H1 (cell line): ENCODE measurements around the gene SPATA13. TPM values are rescaled to one million over a fixed set of nuclear protein-coding genes. Genes with fewer than 3 reads are reported as not detected.

Experiments
- CTCF ChIA-PET: fragments of 300-600 bp; sonication (Branson Sonifier 250); formaldehyde crosslinking; loops from one replicate; lab custom pipeline; 2021; ENCODE audit not compliant: partially characterized antibody; lab: Charles Lee
- POLR2A ChIA-PET: fragments of 300-600 bp; sonication (Branson Sonifier 250); formaldehyde crosslinking; loops from one replicate; lab custom pipeline; 2021; ENCODE audit warnings: inconsistent platforms; ENCODE audit not compliant: partially characterized antibody; lab: Charles Lee
- DNase-seq, 2 experiments: peaks; one replicate each; pipeline versions ENCODE4 v3.0.0 to v3.0.0-alpha.2; 2010 to 2022; ENCODE audit warnings: low spot score in 2 of 2, low read depth in 1 of 2, mixed read lengths in 1 of 2
- FAIRE-seq: peaks from 2 replicates; lab custom pipeline; 2011; peaks lifted over from hg19 to GRCh38; lab: Jason Lieb, UNC
- H2AFZ ChIP-seq: 2 replicates; pipeline ENCODE4 v1.8.1; 2012; ENCODE audit warnings: low read length, inconsistent platforms
- H2AK5ac ChIP-seq: 2 replicates; pipeline ENCODE4 v1.6.1; 2013; ENCODE audit warnings: low read depth, low read length
- H2BK120ac ChIP-seq: replicated peaks from 2 replicates; pipeline ENCODE3; 2013; ENCODE audit warnings: low read depth, low read length, inconsistent platforms
- H2BK12ac ChIP-seq: 2 replicates; pipeline ENCODE4 v1.6.1; 2013; ENCODE audit warnings: low read depth, low read length
- H2BK15ac ChIP-seq: 2 replicates; pipeline ENCODE4 v1.6.1; 2013; ENCODE audit warnings: low read length
- H2BK20ac ChIP-seq: 2 replicates; pipeline ENCODE4 v1.6.1; 2013; ENCODE audit warnings: low read length
- H2BK5ac ChIP-seq: 2 replicates; pipeline ENCODE4 v1.6.1; 2013; ENCODE audit warnings: low read depth, low read length
- H3K14ac ChIP-seq: 2 replicates; pipeline ENCODE4 v1.6.1; 2013; ENCODE audit warnings: inconsistent platforms; ENCODE audit not compliant: insufficient read length
- H3K18ac ChIP-seq: 2 replicates; pipeline ENCODE4 v1.6.1; 2013; ENCODE audit warnings: low read length; ENCODE audit errors: extremely low read depth
- H3K23ac ChIP-seq: 2 replicates; pipeline ENCODE4 v1.6.1; 2013; ENCODE audit warnings: inconsistent platforms; ENCODE audit not compliant: insufficient read length
- H3K23me2 ChIP-seq: 2 replicates; pipeline ENCODE4 v1.6.1; 2013; ENCODE audit warnings: low read depth, low read length
- H3K27ac ChIP-seq: 2 replicates; pipeline ENCODE4 v1.6.1; 2011; ENCODE audit warnings: low read depth, low read length, inconsistent platforms
- H3K27me3 ChIP-seq, 4 experiments: replicated peaks in 1 of 4; 1 replicate in 1 of 4; 2 replicates in 3 of 4; pipeline versions ENCODE4 v1.6.1 to v1.8.1; 2011 to 2013; ENCODE audit warnings: low read length in 3 of 4, mild to moderate bottlenecking in 3 of 4, inconsistent platforms in 2 of 4, mixed read lengths in 2 of 4, moderate library complexity in 1 of 4; ENCODE audit not compliant: control insufficient read depth in 3 of 4, insufficient read depth in 3 of 4; ENCODE audit errors: extremely low read depth in 1 of 4
- H3K36me3 ChIP-seq, 4 experiments: 2 replicates each; pipeline versions ENCODE4 v1.6.1 to v1.8.1; 2011 to 2013; ENCODE audit warnings: mild to moderate bottlenecking in 4 of 4, low read length in 3 of 4, moderate library complexity in 2 of 4, control low read depth in 1 of 4, inconsistent platforms in 1 of 4; ENCODE audit not compliant: insufficient read depth in 4 of 4, control insufficient read depth in 2 of 4
- H3K4ac ChIP-seq: replicated peaks from 2 replicates; pipeline ENCODE3; 2013; ENCODE audit warnings: low read length, low read depth, mixed read lengths, inconsistent platforms; ENCODE audit not compliant: insufficient read length
- H3K4me1 ChIP-seq, 4 experiments: replicated peaks in 1 of 4; 1 replicate in 1 of 4; 2 replicates in 3 of 4; pipeline versions ENCODE4 v1.6.1 to v1.8.1; 2011 to 2013; ENCODE audit warnings: low read length in 3 of 4, inconsistent platforms in 2 of 4, mixed read lengths in 1 of 4; ENCODE audit not compliant: insufficient read depth in 4 of 4, control insufficient read depth in 3 of 4
- H3K4me2 ChIP-seq, 2 experiments: 2 replicates each; pipeline versions ENCODE4 v1.6.1 to v1.8.1; 2011 to 2013; ENCODE audit warnings: low read depth in 2 of 2, low read length in 2 of 2, control low read depth in 1 of 2, inconsistent platforms in 1 of 2, mild to moderate bottlenecking in 1 of 2; ENCODE audit not compliant: insufficient read depth in 1 of 2
- H3K4me3 ChIP-seq, 4 experiments: fragments of 200-600, 300-600 bp in 1 of 4; sonication (generic), shearing (Covaris generic), sonication (Bioruptor Twin) in 1 of 4; 2 replicates each; pipeline versions ENCODE4 v1.5.1 to v1.8.1; 2011 to 2016; ENCODE audit warnings: low read length in 4 of 4, low read depth in 3 of 4, control low read depth in 2 of 4, inconsistent platforms in 2 of 4, mild to moderate bottlenecking in 2 of 4, mixed read lengths in 1 of 4, moderate library complexity in 1 of 4; ENCODE audit not compliant: insufficient read depth in 2 of 4; ENCODE audit errors: extremely low read depth in 1 of 4
- H3K56ac ChIP-seq: replicated peaks from 2 replicates; pipeline ENCODE3; 2013; ENCODE audit warnings: low read depth, mild to moderate bottlenecking, mixed read lengths, low read length, inconsistent platforms; ENCODE audit not compliant: insufficient read length
- H3K79me1 ChIP-seq: 2 replicates; pipeline ENCODE4 v1.6.1; 2013; ENCODE audit warnings: low read depth, low read length, control low read depth
- H3K79me2 ChIP-seq, 2 experiments: 2 replicates each; pipeline versions ENCODE4 v1.6.1 to v1.8.1; 2012 to 2013; ENCODE audit warnings: low read length in 2 of 2, mild to moderate bottlenecking in 2 of 2, inconsistent platforms in 1 of 2; ENCODE audit not compliant: insufficient read depth in 2 of 2, control insufficient read depth in 1 of 2
- H3K9ac ChIP-seq, 4 experiments: replicated peaks in 1 of 4; 1 replicate in 1 of 4; 2 replicates in 3 of 4; pipeline versions ENCODE4 v1.6.1 to v1.8.1; 2011 to 2013; ENCODE audit warnings: low read depth in 3 of 4, low read length in 3 of 4, control low read depth in 2 of 4, mild to moderate bottlenecking in 2 of 4, moderate library complexity in 2 of 4, inconsistent platforms in 1 of 4; ENCODE audit errors: extremely low read depth in 1 of 4
- H3K9me3 ChIP-seq, 2 experiments: 2 replicates each; pipeline versions ENCODE4 v1.6.1 to v1.8.1; 2012 to 2013; ENCODE audit warnings: mild to moderate bottlenecking in 2 of 2, moderate library complexity in 2 of 2, control low read depth in 1 of 2, inconsistent platforms in 1 of 2, low read depth in 1 of 2, low read length in 1 of 2, mixed read lengths in 1 of 2; ENCODE audit not compliant: insufficient read depth in 2 of 2
- H4K20me1 ChIP-seq, 2 experiments: replicated peaks in 1 of 2; 2 replicates each; pipeline versions ENCODE3 to v1.8.1; 2011 to 2013; ENCODE audit warnings: inconsistent platforms in 2 of 2, low read length in 2 of 2, mild to moderate bottlenecking in 1 of 2; ENCODE audit not compliant: insufficient read depth in 2 of 2, control insufficient read depth in 1 of 2
- H4K5ac ChIP-seq: 2 replicates; pipeline ENCODE4 v1.6.1; 2013; ENCODE audit warnings: low read length, low read depth, mixed read lengths, inconsistent platforms; ENCODE audit not compliant: insufficient read length
- H4K8ac ChIP-seq: 2 replicates; pipeline ENCODE4 v1.8.0; 2013; ENCODE audit warnings: mild to moderate bottlenecking, moderate library complexity, low read length, inconsistent platforms; ENCODE audit not compliant: insufficient read depth; ENCODE audit errors: extremely low read depth
- H4K91ac ChIP-seq: replicated peaks from 2 replicates; pipeline ENCODE3; 2013; ENCODE audit warnings: low read length, mixed read lengths, inconsistent platforms; ENCODE audit not compliant: insufficient read length
- CHD1 ChIP-seq: IDR thresholded peaks from 2 replicates; pipeline ENCODE4 v1.6.1; 2012; ENCODE audit warnings: low read depth, low read length, improper control_type of control experiment
- CTBP2 ChIP-seq: IDR thresholded peaks from 2 replicates; pipeline ENCODE4 v1.7.0; 2011; ENCODE audit warnings: borderline replicate concordance, mild to moderate bottlenecking, moderate library complexity, mixed read lengths, low read length; ENCODE audit not compliant: insufficient read depth, insufficient read length
- POU5F1 ChIP-seq: IDR thresholded peaks from 2 replicates; pipeline ENCODE4 v1.6.1; 2011; ENCODE audit warnings: low read depth, mild to moderate bottlenecking, low read length, moderate library complexity
- SAP30 ChIP-seq: fragments of 300-600 bp; sonication (generic); IDR thresholded peaks from 2 replicates; pipeline ENCODE4 v1.7.1; 2012; ENCODE audit warnings: low read length, moderate library complexity, mild to moderate bottlenecking, inconsistent platforms; ENCODE audit not compliant: insufficient read depth, insufficient replicate concordance
- SIX5 ChIP-seq: IDR thresholded peaks from 2 replicates; pipeline ENCODE4 v1.6.1; 2011; ENCODE audit warnings: mild to moderate bottlenecking, low read depth, low read length
- TCF12 ChIP-seq: IDR thresholded peaks from 2 replicates; pipeline ENCODE4 v1.6.1; 2011; ENCODE audit warnings: low read depth, mild to moderate bottlenecking, low read length
- ZNF274 ChIP-seq: IDR thresholded peaks from 2 replicates; pipeline ENCODE4 v1.7.0; 2012; ENCODE audit warnings: low read length, borderline replicate concordance; ENCODE audit errors: extremely low read depth
- WGBS, 2 experiments: shearing (Covaris generic) in 1 of 2; methylation state at CpG; one replicate each; pipeline versions ENCODE4 v1.1.6 to v1.1.7; 2013 to 2015; ENCODE audit warnings: low lambda C conversion rate in 2 of 2, mixed read lengths in 2 of 2, inconsistent platforms in 1 of 2, low coverage in 1 of 2, missing lambda C conversion rate in 1 of 2; ENCODE audit not compliant: insufficient replicate concordance in 2 of 2, insufficient coverage in 1 of 2, insufficient read length in 1 of 2; ENCODE audit errors: extremely low coverage in 1 of 2, missing lambda C conversion rate in 1 of 2; 5-methylcytosine and 5-hydroxymethylcytosine counted together
- polyA plus RNA-seq, 7 experiments: library from polyadenylated mRNA; depleted of rRNA in 3 of 7; stranded (reverse) in 5 of 7; unstranded in 2 of 7; fragments of >200 nt in 5 of 7; fragments of 200-250 nt in 2 of 7; gene quantifications; 1 replicate in 5 of 7; 2 replicates in 1 of 7; 4 replicates in 1 of 7; pipeline versions ENCODE4 v1.2.1 to v1.2.3, GENCODE V29; 2011 to 2013; ENCODE audit warnings: missing spikeins in 2 of 7, mixed read lengths in 2 of 7
- total RNA-seq: library from RNA; stranded (reverse); fragmentation: NEBNext Ultra II Directional; extraction: Animal tissue kit (Norgen Biotek cat#: 25700); gene quantifications from 2 replicates; pipeline ENCODE4 v1.2.1, GENCODE V29; 2021

SPATA13 gene
- total and polyA plus RNA-seq, 2 of the 8 experiments (the other 6 are each of a cell fraction or from before 2014, with no cell fraction given): 12.6 to 30.9 TPM

GRCh38 chr13:24135674-24136300 is 24.7 kb upstream of the SPATA13 start:
- FAIRE-seq: no peak
- H3K4me3 ChIP-seq: no peak overlapping the region

More at GRCh38 chr13:24135674-24136300, 24.7 kb upstream of the SPATA13 start:
- H3K4me1 ChIP-seq: peaks cover 0 to 3% (median 0%) of the 10 kb centered on the region in 4 experiments; a peak in 1 of 7 replicates
- H3K23ac ChIP-seq: no peak overlapping the region
- H4K91ac ChIP-seq: no peak overlapping the region
- H2BK120ac ChIP-seq: no peak overlapping the region
- H3K4me2 ChIP-seq: no peak overlapping the region
- no peak overlapping the region for H3K27ac ChIP-seq
- no peak overlapping the region for H2AK5ac ChIP-seq
- no peaks in the 10 kb centered on the region for H3K36me3 ChIP-seq
- no peak overlapping the region for H3K4ac ChIP-seq
- ChIA-PET POLR2A (no interaction called here), CTCF (no interaction called here)
- no peak overlapping the region for H2BK12ac ChIP-seq
- H3K23me2 ChIP-seq: no peaks in the 10 kb centered on the region
- WGBS, 2 experiments: 82% methylated on average over 3 of the region's 5 CpGs; no CpG with 5 or more reads in 1 of the 2 experiments
- H2AFZ ChIP-seq: no peak overlapping the region
- no peak overlapping the region for H3K56ac ChIP-seq
- H3K9me3 ChIP-seq: peaks cover 8 to 9% of the 10 kb centered on the region in 2 experiments
- H2BK5ac ChIP-seq: no peak overlapping the region
- H3K27me3 ChIP-seq: no peaks in the 10 kb centered on the region
- H2BK20ac ChIP-seq: no peak overlapping the region
- no peak overlapping the region for H2BK15ac ChIP-seq
- H4K20me1 ChIP-seq: no peaks in the 10 kb centered on the region
- no peaks in the 10 kb centered on the region for H3K79me2 ChIP-seq
- H3K18ac ChIP-seq: no peak overlapping the region; the same call in 1 of the 2 replicates
- H4K8ac ChIP-seq: no peak overlapping the region
- no peak overlapping the region for H3K14ac ChIP-seq
- H3K9ac ChIP-seq: no peak overlapping the region
- H3K79me1 ChIP-seq: no peaks in the 10 kb centered on the region
- DNase-seq: no peak
- TF ChIP-seq POU5F1: no peak
- no peak for TF ChIP-seq TCF12
- TF ChIP-seq CHD1: no peak
- no peak for TF ChIP-seq ZNF274
- TF ChIP-seq CTBP2: no peak
- TF ChIP-seq SAP30: no peak
- TF ChIP-seq SIX5: no peak
- TF ChIP-seq, all 59 proteins: peak for 0
- H4K5ac ChIP-seq: no peak overlapping the region
